IMR-90 (cell line): ENCODE data around the gene EPHB6. TPM values are rescaled to one million over a fixed set of nuclear protein-coding genes. Genes with fewer than 3 reads are reported as not detected.

ENCODE experiments used
- ATAC-seq: fragments of 200-7000 bp; cut with Tn5 transposase; 2 replicates; pipeline ENCODE4 v1.9.1; 2020; ENCODE audit warnings: low read depth, mild to moderate bottlenecking, moderate library complexity
- BruUV-seq: library from RNA; stranded (reverse); fragments of 400-500 nt; replicated peaks from 2 replicates; lab custom pipeline; 2021; lab: Mats Ljungman, UMichigan
- CTCF ChIA-PET: fragments of 300-600 bp; formaldehyde crosslinking; extraction: SDS; loops from one replicate; lab custom pipeline; 2021; ENCODE audit warnings: antibody characterized with exemption; lab: Yijun Ruan, JAX
- POLR2A ChIA-PET: fragments of 300-600 bp; sonication (Branson Sonifier 250); formaldehyde crosslinking; loops from one replicate; lab custom pipeline; 2022; ENCODE audit warnings: antibody characterized with exemption; ENCODE audit not compliant: unreplicated experiment; lab: Charles Lee
- DNase-seq: peaks from one replicate; pipeline ENCODE4 v3.0.0; 2013
- H2AFZ ChIP-seq: replicated peaks from 2 replicates; pipeline ENCODE3; 2013; ENCODE audit warnings: low read length, mild to moderate bottlenecking; ENCODE audit not compliant: poor library complexity
- H2AK5ac ChIP-seq: 2 replicates; pipeline ENCODE4 v1.6.1; 2013; ENCODE audit warnings: low read depth, low read length, inconsistent platforms
- H2AK9ac ChIP-seq: replicated peaks from 2 replicates; pipeline ENCODE3; 2013; ENCODE audit warnings: mild to moderate bottlenecking, low read depth, low read length, moderate library complexity; ENCODE audit not compliant: poor library complexity
- H2BK120ac ChIP-seq: 2 replicates; pipeline ENCODE4 v1.6.1; 2013; ENCODE audit warnings: low read depth, low read length, inconsistent platforms
- H2BK15ac ChIP-seq: 3 replicates; pipeline ENCODE4 v1.6.1; 2013; ENCODE audit warnings: low read depth, low read length, inconsistent platforms
- H2BK20ac ChIP-seq: 2 replicates; pipeline ENCODE4 v1.6.1; 2013; ENCODE audit warnings: low read depth, mild to moderate bottlenecking, inconsistent platforms, low read length, moderate library complexity
- H2BK5ac ChIP-seq: 2 replicates; pipeline ENCODE4 v1.6.1; 2013; ENCODE audit warnings: mild to moderate bottlenecking, low read depth, low read length, inconsistent platforms; ENCODE audit not compliant: poor library complexity, severe bottlenecking
- H3K14ac ChIP-seq: replicated peaks from 2 replicates; pipeline ENCODE4 v1.6.1; 2013; ENCODE audit warnings: low read depth, low read length, inconsistent platforms
- H3K18ac ChIP-seq: 2 replicates; pipeline ENCODE4 v1.6.1; 2013; ENCODE audit warnings: low read depth, low read length, control low read depth
- H3K23ac ChIP-seq: 2 replicates; pipeline ENCODE4 v1.6.1; 2013; ENCODE audit warnings: low read depth, low read length, inconsistent platforms
- H3K27ac ChIP-seq: 2 replicates; pipeline ENCODE4 v1.5.1; 2013; ENCODE audit warnings: mild to moderate bottlenecking, control low read depth, low read length; ENCODE audit not compliant: insufficient read depth
- H3K27me3 ChIP-seq: 2 replicates; pipeline ENCODE4 v1.6.1; 2013; ENCODE audit warnings: low read length; ENCODE audit not compliant: control insufficient read depth, insufficient read depth
- H3K36me3 ChIP-seq: 2 replicates; pipeline ENCODE4 v1.6.1; 2013; ENCODE audit warnings: low read length, mixed read lengths; ENCODE audit not compliant: control insufficient read depth, insufficient read depth
- H3K4ac ChIP-seq: 2 replicates; pipeline ENCODE4 v1.6.1; 2013; ENCODE audit warnings: low read depth, low read length, inconsistent platforms
- H3K4me1 ChIP-seq: 2 replicates; pipeline ENCODE4 v1.6.1; 2013; ENCODE audit warnings: low read length, mixed read lengths; ENCODE audit not compliant: control insufficient read depth, insufficient read depth
- H3K4me2 ChIP-seq: 2 replicates; pipeline ENCODE4 v1.6.1; 2013; ENCODE audit warnings: low read depth, mild to moderate bottlenecking, control low read depth, low read length, moderate library complexity
- H3K4me3 ChIP-seq: 2 replicates; pipeline ENCODE4 v1.5.1; 2013; ENCODE audit warnings: low read depth, mild to moderate bottlenecking, control low read depth, low read length, moderate library complexity; ENCODE audit not compliant: insufficient read depth
- H3K56ac ChIP-seq: 2 replicates; pipeline ENCODE4 v1.6.1; 2013; ENCODE audit warnings: low read length, inconsistent platforms; ENCODE audit not compliant: insufficient read depth; ENCODE audit errors: extremely low read depth
- H3K79me1 ChIP-seq, 2 experiments: 2 replicates each; pipeline ENCODE4 v1.6.1; 2013; ENCODE audit warnings: low read length in 2 of 2, inconsistent platforms in 1 of 2, low read depth in 1 of 2
- H3K9ac ChIP-seq: 2 replicates; pipeline ENCODE4 v1.6.1; 2013; ENCODE audit warnings: low read depth, low read length, control low read depth
- H3K9me1 ChIP-seq: 2 replicates; pipeline ENCODE4 v1.6.1; 2013; ENCODE audit warnings: low read length, inconsistent platforms; ENCODE audit not compliant: insufficient read depth
- H3K9me3 ChIP-seq: 2 replicates; pipeline ENCODE4 v1.6.1; 2013; ENCODE audit warnings: low read length; ENCODE audit not compliant: control insufficient read depth, insufficient read depth
- H4K20me1 ChIP-seq: 2 replicates; pipeline ENCODE4 v1.6.1; 2013; ENCODE audit warnings: low read length, inconsistent platforms; ENCODE audit not compliant: insufficient read depth
- H4K5ac ChIP-seq: 2 replicates; pipeline ENCODE4 v1.6.1; 2013; ENCODE audit warnings: mild to moderate bottlenecking, low read depth, low read length, control low read depth
- H4K8ac ChIP-seq, 2 experiments: 2 replicates each; pipeline ENCODE4 v1.6.1; 2013; ENCODE audit warnings: low read depth in 2 of 2, low read length in 2 of 2, control low read depth in 1 of 2, inconsistent platforms in 1 of 2
- H4K91ac ChIP-seq: 2 replicates; pipeline ENCODE4 v1.6.1; 2013; ENCODE audit warnings: low read depth, low read length, inconsistent platforms; ENCODE audit not compliant: insufficient read depth
- CHD1 ChIP-seq: IDR thresholded peaks from 2 replicates; pipeline ENCODE4 v1.6.1; 2012; ENCODE audit warnings: low read depth, low read length, improper control_type of control experiment
- MAFK ChIP-seq: IDR thresholded peaks from 2 replicates; pipeline ENCODE4 v1.6.1; 2012; ENCODE audit warnings: low read depth, low read length, improper control_type of control experiment
- MAZ ChIP-seq: IDR thresholded peaks from 2 replicates; pipeline ENCODE4 v1.6.1; 2012; ENCODE audit warnings: low read depth, mild to moderate bottlenecking, low read length, improper control_type of control experiment, moderate library complexity, borderline replicate concordance
- RAD21 ChIP-seq: IDR thresholded peaks from 2 replicates; pipeline ENCODE4 v1.6.1; 2012; ENCODE audit warnings: low read length, improper control_type of control experiment
- SMC3 ChIP-seq: fragments of 150-350 bp; IDR thresholded peaks from 2 replicates; pipeline ENCODE4 v1.6.1; 2016; ENCODE audit warnings: low read depth, mild to moderate bottlenecking, antibody characterized with exemption, low read length, moderate library complexity
- USF2 ChIP-seq: fragments of 150-350 bp; IDR thresholded peaks from 2 replicates; pipeline ENCODE4 v1.6.1; 2017; ENCODE audit warnings: mild to moderate bottlenecking, antibody characterized with exemption, low read length, low read depth
- WGBS, 2 experiments: methylation state at CpG; one replicate each; pipeline versions ENCODE4 v1.1.5 to v1.1.7; 2013; ENCODE audit warnings: missing lambda C conversion rate in 2 of 2; ENCODE audit not compliant: insufficient read length in 1 of 2; ENCODE audit errors: extremely low coverage in 2 of 2; 5-methylcytosine and 5-hydroxymethylcytosine counted together
- dilution Hi-C: fragments of 300-500 bp; cut with HindIII; formaldehyde crosslinking; loops from one replicate; pipeline ENCODE4 v1.14.3; 2018; ENCODE audit warnings: low sequenced_read_pairs; ENCODE audit not compliant: unreplicated experiment
- in situ Hi-C: fragments of 300-500 bp; cut with MboI; formaldehyde crosslinking; loops from 3 replicates; pipeline ENCODE4 v1.14.3; 2019; ENCODE audit warnings: low sequenced_read_pairs, inconsistent platforms, mixed read lengths
- intact Hi-C: fragments of 100-400 bp; cut with micrococcal nuclease; formaldehyde crosslinking; loops from 2 replicates; pipeline ENCODE4 v1.10.0; 2022
- polyA plus RNA-seq, 3 experiments: library from polyadenylated mRNA; depleted of rRNA; stranded (reverse); fragments of >200 nt; gene quantifications; 2 replicates each; pipeline ENCODE4 v1.2.3, GENCODE V29; 2012; ENCODE audit warnings: low replicate concordance in 1 of 3
- total RNA-seq: library from RNA; depleted of rRNA; stranded (reverse); fragments of >200 nt; gene quantifications from 2 replicates; pipeline ENCODE4 v1.2.3, GENCODE V29; 2012
- TF ChIP-seq, protein P1 (sequence below): conservative IDR thresholded peaks from 2 replicates; pipeline ENCODE4 v1.5.1; 2012; ENCODE audit warnings: mild to moderate bottlenecking, low read depth, low read length, improper control_type of control experiment

The EPHB6 gene
- total and polyA plus RNA-seq, 2 of the 4 experiments (the other 2 are of a cell fraction), result under 0.01 to 0.60 TPM

DNA sequence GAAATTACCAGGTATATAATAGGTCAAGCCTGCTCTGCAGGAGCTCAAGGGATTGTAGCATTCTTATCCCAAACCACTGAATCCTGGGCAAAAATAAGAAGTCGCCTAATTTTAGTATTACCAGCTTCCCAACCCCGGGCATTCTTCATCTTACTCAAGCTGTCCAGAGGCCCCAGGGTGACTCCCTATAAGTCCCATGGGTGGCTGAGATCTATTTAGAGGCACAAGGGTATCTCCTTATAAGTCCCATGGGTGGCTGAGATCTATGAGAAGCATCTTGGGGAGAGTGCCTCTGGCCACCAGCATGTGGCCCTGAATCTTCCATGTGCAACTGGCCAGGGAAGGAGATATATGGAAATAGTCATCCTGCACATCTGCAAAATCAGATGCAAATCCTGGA lies 45.2 kb upstream of the EPHB6 start (continued):
- no peak for TF ChIP-seq CHD1
- TF ChIP-seq MAFK, result no peak
- no peak for TF ChIP-seq MAZ

DNA sequence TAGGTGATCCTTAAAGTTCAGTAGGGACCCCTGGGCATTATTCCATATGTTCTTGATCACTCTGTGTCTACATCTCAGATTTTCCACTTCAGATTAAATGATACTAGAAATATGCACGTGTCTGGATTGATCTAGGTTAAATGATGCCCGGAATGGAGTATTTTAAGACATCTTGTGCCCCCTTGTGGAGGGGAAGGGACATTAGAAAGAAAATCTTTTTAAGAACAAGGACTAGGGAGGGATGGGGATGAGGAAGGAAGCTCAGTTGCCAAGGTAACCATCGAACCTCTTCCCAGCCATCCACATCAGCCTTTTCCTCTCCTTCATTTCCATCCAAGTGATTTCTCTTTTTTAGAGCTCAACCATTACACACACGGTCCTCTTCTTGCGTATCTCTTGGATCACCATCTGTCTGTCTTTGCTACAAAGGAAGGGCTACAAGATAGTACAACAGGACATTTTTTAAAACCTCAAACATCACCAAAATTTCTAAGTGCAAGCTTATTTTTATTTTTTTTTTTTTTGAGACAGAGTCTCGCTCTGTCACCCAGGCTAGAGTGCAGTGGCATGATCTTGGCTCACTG lies 43.6 kb upstream of the EPHB6 start:
- WGBS, 2 experiments, result 43% methylated on average over 2 of the region's 6 CpGs; no CpG with 5 or more reads in 1 of the 2 experiments
- intact Hi-C loops (loop anchor here (1.0 kb wide), 2 partner anchors 179 to 276 kb away; no protein-coding TSS in a partner anchor), in situ Hi-C loops (no loop called here), dilution Hi-C loops (no loop called here)
- Histone ChIP-seq H2BK20ac (no peak overlapping the region), H3K18ac (no peak overlapping the region), H3K9me3 (no peaks in the 10 kb centered on the region), H3K56ac (no peak overlapping the region), H3K23ac (no peak overlapping the region), H4K8ac (no peak overlapping the region), H3K4me3 (no peak overlapping the region), H3K4me1 (no peaks in the 10 kb centered on the region), H3K4ac (no peak overlapping the region), H2BK120ac (no peak overlapping the region), H3K27ac (no peak overlapping the region), H4K91ac (no peak overlapping the region), H3K36me3 (no peaks in the 10 kb centered on the region), H3K79me1 (no peaks in the 10 kb centered on the region), H2BK5ac (no peak overlapping the region), H4K5ac (no peak overlapping the region), H3K9me1 (no peaks in the 10 kb centered on the region), H2AK9ac (no peak overlapping the region), H2AFZ (no peak overlapping the region), H3K14ac (no peak overlapping the region), H3K27me3 (peaks cover 2% of the 10 kb centered on the region; the same call in 1 of the 2 replicates), H4K20me1 (no peaks in the 10 kb centered on the region), H2AK5ac (no peak overlapping the region), H2BK15ac (no peak overlapping the region), H3K9ac (no peak overlapping the region), H3K4me2 (no peak overlapping the region)
- peak; percentile 72 for TF ChIP-seq SMC3
- TF ChIP-seq, protein P1, sequence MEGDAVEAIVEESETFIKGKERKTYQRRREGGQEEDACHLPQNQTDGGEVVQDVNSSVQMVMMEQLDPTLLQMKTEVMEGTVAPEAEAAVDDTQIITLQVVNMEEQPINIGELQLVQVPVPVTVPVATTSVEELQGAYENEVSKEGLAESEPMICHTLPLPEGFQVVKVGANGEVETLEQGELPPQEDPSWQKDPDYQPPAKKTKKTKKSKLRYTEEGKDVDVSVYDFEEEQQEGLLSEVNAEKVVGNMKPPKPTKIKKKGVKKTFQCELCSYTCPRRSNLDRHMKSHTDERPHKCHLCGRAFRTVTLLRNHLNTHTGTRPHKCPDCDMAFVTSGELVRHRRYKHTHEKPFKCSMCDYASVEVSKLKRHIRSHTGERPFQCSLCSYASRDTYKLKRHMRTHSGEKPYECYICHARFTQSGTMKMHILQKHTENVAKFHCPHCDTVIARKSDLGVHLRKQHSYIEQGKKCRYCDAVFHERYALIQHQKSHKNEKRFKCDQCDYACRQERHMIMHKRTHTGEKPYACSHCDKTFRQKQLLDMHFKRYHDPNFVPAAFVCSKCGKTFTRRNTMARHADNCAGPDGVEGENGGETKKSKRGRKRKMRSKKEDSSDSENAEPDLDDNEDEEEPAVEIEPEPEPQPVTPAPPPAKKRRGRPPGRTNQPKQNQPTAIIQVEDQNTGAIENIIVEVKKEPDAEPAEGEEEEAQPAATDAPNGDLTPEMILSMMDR, result peak; percentile 71
- no peak for TF ChIP-seq USF2
- peak; percentile 60 for TF ChIP-seq RAD21
- ChIA-PET POLR2A (no interaction called here), CTCF (interaction anchor here (0.6 to 1.4 kb wide), 6 partner anchors 12 to 398 kb away, joined by 3 to 6 read pairs (median 4); no protein-coding TSS in a partner anchor)
- no TSS peak for BruUV-seq
- DNase-seq, result peak; percentile 54
- peak; percentile 84 for ATAC-seq
